Loucy (cell line): ENCODE results near the gene JDP2.

Experiments used
- EZH2phosphoT487 ChIP-seq: fragments of 200-600 bp; IDR thresholded peaks from 2 replicates; pipeline ENCODE4 v1.6.1; 2018; ENCODE audit warnings: antibody characterized with exemption, mild to moderate bottlenecking, moderate library complexity, borderline replicate concordance
- TF ChIP-seq, protein P1 (sequence below): fragments of 200-600 bp; sonication (generic); conservative IDR thresholded peaks from 2 replicates; pipeline ENCODE4 v1.5.1; 2014; ENCODE audit warnings: mild to moderate bottlenecking, antibody characterized with exemption, low read length

DNA sequence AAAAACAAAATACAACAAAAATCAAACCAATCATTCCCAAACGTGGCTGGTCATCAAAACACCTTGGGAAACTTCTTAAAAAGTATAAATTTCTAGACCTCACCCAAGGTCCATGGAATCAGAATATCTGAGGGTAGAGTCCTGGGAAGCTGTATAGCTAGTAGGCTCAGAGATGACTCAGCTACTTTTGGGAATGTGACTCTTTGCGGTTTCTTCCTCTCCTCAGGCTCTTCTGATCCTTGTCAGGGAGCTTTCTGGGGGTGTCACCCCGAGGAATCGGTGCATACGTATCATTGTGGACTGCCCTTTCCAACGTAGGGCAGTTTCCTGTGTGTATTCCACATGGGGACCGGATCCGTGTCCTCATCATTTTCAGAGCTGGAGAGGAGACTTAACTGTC, 14.8 kb downstream of the JDP2 start:
- TF ChIP-seq, protein P1, sequence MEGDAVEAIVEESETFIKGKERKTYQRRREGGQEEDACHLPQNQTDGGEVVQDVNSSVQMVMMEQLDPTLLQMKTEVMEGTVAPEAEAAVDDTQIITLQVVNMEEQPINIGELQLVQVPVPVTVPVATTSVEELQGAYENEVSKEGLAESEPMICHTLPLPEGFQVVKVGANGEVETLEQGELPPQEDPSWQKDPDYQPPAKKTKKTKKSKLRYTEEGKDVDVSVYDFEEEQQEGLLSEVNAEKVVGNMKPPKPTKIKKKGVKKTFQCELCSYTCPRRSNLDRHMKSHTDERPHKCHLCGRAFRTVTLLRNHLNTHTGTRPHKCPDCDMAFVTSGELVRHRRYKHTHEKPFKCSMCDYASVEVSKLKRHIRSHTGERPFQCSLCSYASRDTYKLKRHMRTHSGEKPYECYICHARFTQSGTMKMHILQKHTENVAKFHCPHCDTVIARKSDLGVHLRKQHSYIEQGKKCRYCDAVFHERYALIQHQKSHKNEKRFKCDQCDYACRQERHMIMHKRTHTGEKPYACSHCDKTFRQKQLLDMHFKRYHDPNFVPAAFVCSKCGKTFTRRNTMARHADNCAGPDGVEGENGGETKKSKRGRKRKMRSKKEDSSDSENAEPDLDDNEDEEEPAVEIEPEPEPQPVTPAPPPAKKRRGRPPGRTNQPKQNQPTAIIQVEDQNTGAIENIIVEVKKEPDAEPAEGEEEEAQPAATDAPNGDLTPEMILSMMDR = no peak
- no peak for TF ChIP-seq EZH2phosphoT487
